Neuronal stem cell (in vitro differentiated cells): Measurements from ENCODE around the gene CLIC5.

Experiments
- DNase-seq: peaks from one replicate; pipeline ENCODE4 v3.0.0-alpha.2; 2013; ENCODE audit warnings: low spot score
- H2AFZ ChIP-seq: one replicate; pipeline ENCODE4 v1.6.1; 2013; ENCODE audit warnings: mild to moderate bottlenecking, low read length, inconsistent platforms
- H2AK5ac ChIP-seq: 2 replicates; pipeline ENCODE4 v1.6.1; 2013; ENCODE audit warnings: low read depth, mild to moderate bottlenecking, inconsistent platforms, low read length, moderate library complexity, mixed read lengths
- H2BK120ac ChIP-seq: 2 replicates; pipeline ENCODE4 v1.6.1; 2013; ENCODE audit warnings: low read depth, mild to moderate bottlenecking, inconsistent platforms, low read length, moderate library complexity, mixed read lengths
- H2BK12ac ChIP-seq: one replicate; pipeline ENCODE4 v1.6.1; 2013; ENCODE audit warnings: low read length, inconsistent platforms
- H2BK15ac ChIP-seq: 2 replicates; pipeline ENCODE4 v1.6.1; 2013; ENCODE audit warnings: mild to moderate bottlenecking, low read length, inconsistent platforms, mixed read lengths
- H2BK5ac ChIP-seq: one replicate; pipeline ENCODE4 v1.6.1; 2013; ENCODE audit warnings: inconsistent platforms, mild to moderate bottlenecking, low read length, moderate library complexity
- H3K14ac ChIP-seq: one replicate; pipeline ENCODE4 v1.6.1; 2013; ENCODE audit warnings: low read length, inconsistent platforms
- H3K18ac ChIP-seq: 2 replicates; pipeline ENCODE4 v1.6.1; 2013; ENCODE audit warnings: low read length, inconsistent platforms
- H3K23ac ChIP-seq: 2 replicates; pipeline ENCODE4 v1.6.1; 2013; ENCODE audit warnings: low read depth, mild to moderate bottlenecking, mixed read lengths, low read length, inconsistent platforms; ENCODE audit not compliant: poor library complexity
- H3K27ac ChIP-seq: replicated peaks from 3 replicates; pipeline ENCODE4 v1.5.1; 2013; ENCODE audit warnings: low read length, inconsistent platforms
- H3K27me3 ChIP-seq, 3 experiments: 2 replicates each; pipeline ENCODE4 v1.6.1; 2013; ENCODE audit warnings: low read length in 3 of 3, mild to moderate bottlenecking in 2 of 3, inconsistent platforms in 1 of 3, low read depth in 1 of 3, mixed read lengths in 1 of 3, moderate library complexity in 1 of 3; ENCODE audit not compliant: control insufficient read depth in 3 of 3, insufficient read depth in 3 of 3
- H3K36me3 ChIP-seq, 2 donors: replicated peaks in 1 of 2; 2 replicates each; pipeline ENCODE4 v1.6.1; 2013; ENCODE audit warnings: low read length in 2 of 2; ENCODE audit not compliant: control insufficient read depth in 2 of 2, insufficient read depth in 2 of 2
- H3K4ac ChIP-seq: 2 replicates; pipeline ENCODE4 v1.6.1; 2013; ENCODE audit warnings: inconsistent platforms, mild to moderate bottlenecking, low read length, moderate library complexity
- H3K4me1 ChIP-seq, 2 donors: 1 replicate in 1 of 2; 2 replicates in 1 of 2; pipeline ENCODE4 v1.6.1; 2013; ENCODE audit warnings: low read length in 2 of 2, low read depth in 1 of 2; ENCODE audit not compliant: control insufficient read depth in 2 of 2, insufficient read depth in 1 of 2
- H3K4me2 ChIP-seq: one replicate; pipeline ENCODE4 v1.6.1; 2013; ENCODE audit warnings: mild to moderate bottlenecking, low read length, inconsistent platforms; ENCODE audit not compliant: insufficient read depth, poor library complexity, severe bottlenecking
- H3K4me3 ChIP-seq, 2 donors: 2 replicates each; pipeline ENCODE4 v1.5.1; 2013; ENCODE audit warnings: low read length in 2 of 2, mild to moderate bottlenecking in 2 of 2, inconsistent platforms in 1 of 2, moderate library complexity in 1 of 2
- H3K79me1 ChIP-seq: one replicate; pipeline ENCODE4 v1.6.1; 2013; ENCODE audit warnings: low read depth, mild to moderate bottlenecking, inconsistent platforms, low read length, moderate library complexity
- H3K9ac ChIP-seq: one replicate; pipeline ENCODE4 v1.6.1; 2013; ENCODE audit warnings: mild to moderate bottlenecking, low read depth, low read length, inconsistent platforms; ENCODE audit not compliant: poor library complexity
- H3K9me3 ChIP-seq, 2 donors: replicated peaks in 1 of 2; 2 replicates each; pipeline versions ENCODE3 to v1.6.1; 2013; ENCODE audit warnings: low read length in 2 of 2, mild to moderate bottlenecking in 2 of 2, inconsistent platforms in 1 of 2, low read depth in 1 of 2, mixed read lengths in 1 of 2, moderate library complexity in 1 of 2; ENCODE audit not compliant: control insufficient read depth in 2 of 2, insufficient read depth in 1 of 2
- H4K8ac ChIP-seq: one replicate; pipeline ENCODE4 v1.6.1; 2013; ENCODE audit warnings: low read depth, mild to moderate bottlenecking, inconsistent platforms, low read length, moderate library complexity
- H4K91ac ChIP-seq: one replicate; pipeline ENCODE4 v1.6.1; 2013; ENCODE audit warnings: low read length, low read depth, mild to moderate bottlenecking, inconsistent platforms; ENCODE audit not compliant: poor library complexity
- WGBS, 2 donors: extraction: QIAGEN DNeasy Blood & Tissue Kit; methylation state at CpG; one replicate each; pipeline ENCODE4 v1.1.7; 2013; ENCODE audit warnings: missing lambda C conversion rate in 2 of 2, mixed read lengths in 1 of 2; ENCODE audit not compliant: insufficient read length in 2 of 2, insufficient replicate concordance in 1 of 2; ENCODE audit errors: extremely low coverage in 2 of 2; 5-methylcytosine and 5-hydroxymethylcytosine counted together

The CLIC5 gene

DNA sequence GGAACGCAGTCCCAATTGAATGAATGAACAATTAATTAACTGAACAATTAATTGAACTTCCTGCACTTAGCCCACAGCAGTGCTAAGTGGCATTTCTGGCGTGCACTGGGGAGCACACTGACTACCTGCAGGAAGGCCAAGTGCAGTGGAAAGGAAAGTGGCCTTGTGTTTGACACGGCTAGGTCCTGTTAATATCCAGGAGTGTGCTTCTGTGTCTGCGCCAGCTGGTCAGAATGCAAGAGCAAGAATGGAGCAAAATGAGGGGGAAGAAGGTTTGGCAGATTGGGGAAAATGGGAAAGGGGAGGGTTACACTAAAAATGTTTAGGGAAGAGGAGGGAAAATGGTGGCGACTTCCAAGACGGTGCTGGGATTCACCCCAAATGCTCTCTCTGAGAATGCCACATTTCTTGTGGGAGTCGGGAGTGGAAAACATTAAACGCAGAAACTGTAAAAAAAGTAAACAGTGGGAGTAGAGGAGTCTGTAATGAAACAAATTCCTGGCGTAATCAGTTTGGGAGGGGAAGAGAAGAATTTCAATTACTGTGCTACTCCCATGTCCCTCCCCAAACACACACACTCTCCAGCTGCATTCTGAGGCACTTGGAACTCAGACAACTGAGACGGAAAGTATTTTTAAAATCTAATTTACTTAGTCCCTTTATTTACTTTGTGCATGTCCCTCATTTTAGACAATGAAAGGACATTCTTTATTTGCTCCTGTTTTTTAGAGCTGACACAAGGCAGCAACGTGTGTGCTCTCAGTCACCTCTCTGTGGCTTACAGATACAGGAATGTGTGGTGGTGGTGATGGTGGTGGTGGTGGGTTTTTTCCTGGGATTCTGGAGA is 64.1 kb downstream of the CLIC5 start:
- H2BK120ac ChIP-seq: no peak overlapping the region
- H3K27ac ChIP-seq: no peak overlapping the region
- no peaks in the 10 kb centered on the region for H3K36me3 ChIP-seq
- H3K4me1 ChIP-seq: peaks cover 0 to 2% of the 10 kb centered on the region in 2 donors
- no peak overlapping the region for H2BK12ac ChIP-seq
- H4K8ac ChIP-seq: no peak overlapping the region
- H2AFZ ChIP-seq: no peak overlapping the region
- no CpG with 5 or more reads among the region's 11 CpGs for WGBS, 2 donors
- no peaks in the 10 kb centered on the region for H3K79me1 ChIP-seq
- no peak for DNase-seq
- no peak overlapping the region for H2AK5ac ChIP-seq
- H4K91ac ChIP-seq: no peak overlapping the region
- H3K14ac ChIP-seq: no peak overlapping the region
- H3K23ac ChIP-seq: no peak overlapping the region
- H3K4ac ChIP-seq: no peak overlapping the region
- no peaks in the 10 kb centered on the region for H3K9me3 ChIP-seq
- H3K4me2 ChIP-seq: no peak overlapping the region
- no peak overlapping the region for H3K18ac ChIP-seq
- no peaks in the 10 kb centered on the region for H3K27me3 ChIP-seq
- H2BK15ac ChIP-seq: no peak overlapping the region
- H3K4me3 ChIP-seq: no peak overlapping the region
- no peak overlapping the region for H3K9ac ChIP-seq
- no peak overlapping the region for H2BK5ac ChIP-seq

DNA sequence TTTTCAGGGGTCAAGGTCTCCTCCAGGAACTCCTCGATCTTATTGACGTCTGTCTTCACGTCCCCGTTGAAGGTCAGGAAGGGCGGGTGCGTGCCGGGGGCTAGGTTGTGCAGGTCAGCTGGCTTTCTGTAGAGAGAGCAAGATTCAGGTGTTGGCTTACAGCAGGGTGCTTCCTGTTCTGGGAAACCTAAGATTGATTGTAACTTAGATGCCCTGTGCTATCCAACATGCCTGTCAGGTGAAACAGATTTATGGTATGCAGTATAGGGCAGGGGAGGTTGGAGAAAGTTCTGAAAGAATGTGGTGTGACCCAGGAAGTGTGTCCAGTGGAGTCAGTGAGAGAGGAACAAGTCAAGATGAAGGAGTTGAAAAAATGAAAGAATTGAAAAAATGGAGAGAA is 66.4 kb downstream of the CLIC5 start:
- no CpG with 5 or more reads among the region's 7 CpGs for WGBS, 2 donors
- no peak overlapping the region for H3K18ac ChIP-seq
- no peak overlapping the region for H2AK5ac ChIP-seq
- no peak overlapping the region for H3K14ac ChIP-seq
- H3K4me2 ChIP-seq: no peak overlapping the region
- H3K79me1 ChIP-seq: no peaks in the 10 kb centered on the region
- H2BK5ac ChIP-seq: no peak overlapping the region
- H3K9me3 ChIP-seq: no peaks in the 10 kb centered on the region
- H3K4me1 ChIP-seq: peaks cover 0 to 5% of the 10 kb centered on the region in 2 donors
- no peak overlapping the region for H2BK120ac ChIP-seq
- no peak overlapping the region for H3K27ac ChIP-seq
- H3K9ac ChIP-seq: no peak overlapping the region
- no peaks in the 10 kb centered on the region for H3K27me3 ChIP-seq
- H4K91ac ChIP-seq: no peak overlapping the region
- no peaks in the 10 kb centered on the region for H3K36me3 ChIP-seq
- no peak overlapping the region for H3K23ac ChIP-seq
- no peak overlapping the region for H2BK12ac ChIP-seq
- H3K4me3 ChIP-seq: no peak overlapping the region
- DNase-seq: no peak
- H4K8ac ChIP-seq: no peak overlapping the region
- H3K4ac ChIP-seq: no peak overlapping the region
- H2BK15ac ChIP-seq: no peak overlapping the region
- no peak overlapping the region for H2AFZ ChIP-seq

DNA sequence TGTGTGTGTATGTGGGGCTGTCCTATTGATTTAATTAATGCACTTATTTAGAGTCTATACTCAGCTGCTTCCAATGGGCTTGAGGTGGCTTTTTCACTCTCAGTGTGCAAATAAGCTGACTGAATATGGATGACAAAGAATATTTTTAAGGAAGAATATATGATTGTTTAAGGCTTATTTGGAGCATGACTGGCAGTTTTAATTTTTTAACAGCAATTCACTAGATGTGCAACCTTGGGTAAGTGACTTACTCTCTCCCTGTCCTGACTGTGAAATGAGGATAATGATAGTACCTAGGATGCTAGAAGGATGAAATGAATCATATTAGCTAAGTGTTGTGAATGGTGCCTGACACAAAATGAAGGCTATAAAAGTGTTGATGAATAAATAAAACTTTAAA is 67.9 kb downstream of the CLIC5 start:
- Histone ChIP-seq H2BK15ac (no peak overlapping the region), H2BK12ac (no peak overlapping the region), H3K27me3 (no peaks in the 10 kb centered on the region), H3K4me2 (no peak overlapping the region), H4K91ac (no peak overlapping the region), H3K36me3 (no peaks in the 10 kb centered on the region), H3K4me3 (no peak overlapping the region), H2BK5ac (no peak overlapping the region), H3K4ac (no peak overlapping the region), H3K4me1 (peaks cover 0 to 7% of the 10 kb centered on the region in 2 donors), H3K23ac (no peak overlapping the region), H2AK5ac (no peak overlapping the region), H4K8ac (no peak overlapping the region), H2BK120ac (no peak overlapping the region), H3K27ac (no peak overlapping the region), H3K9ac (no peak overlapping the region), H3K18ac (no peak overlapping the region), H3K79me1 (no peaks in the 10 kb centered on the region), H3K9me3 (no peaks in the 10 kb centered on the region), H3K14ac (no peak overlapping the region), H2AFZ (no peak overlapping the region)
- no peak for DNase-seq

DNA sequence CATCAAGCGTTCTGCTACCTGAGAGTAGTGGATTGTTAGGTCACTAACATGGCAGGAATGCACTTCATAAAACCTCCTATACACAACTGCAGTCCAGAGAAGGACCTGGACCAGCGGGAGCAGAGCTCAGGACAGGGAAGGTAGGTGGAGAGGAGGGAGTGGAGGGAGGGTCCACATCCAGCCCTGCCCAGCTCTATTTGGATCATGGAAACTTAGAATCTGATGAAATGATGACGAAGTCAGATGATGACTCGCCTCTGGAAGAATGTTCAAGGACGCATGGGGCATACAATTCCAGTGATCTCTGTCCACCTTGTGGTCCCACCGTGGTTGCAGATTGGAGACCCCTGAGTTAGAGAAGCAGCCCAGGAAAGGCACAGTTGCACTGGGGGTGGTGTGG is 68.8 kb downstream of the CLIC5 start:
- H2BK12ac ChIP-seq: no peak overlapping the region
- no peak overlapping the region for H2BK120ac ChIP-seq
- no peak overlapping the region for H4K91ac ChIP-seq
- no peak overlapping the region for H3K4me2 ChIP-seq
- no peak overlapping the region for H3K18ac ChIP-seq
- no peak overlapping the region for H3K9ac ChIP-seq
- H2BK5ac ChIP-seq: no peak overlapping the region
- no peak overlapping the region for H3K4ac ChIP-seq
- H2AFZ ChIP-seq: no peak overlapping the region
- no peaks in the 10 kb centered on the region for H3K79me1 ChIP-seq
- no peak overlapping the region for H4K8ac ChIP-seq
- no peak overlapping the region for H3K23ac ChIP-seq
- H3K4me3 ChIP-seq: no peak overlapping the region
- no peak overlapping the region for H2AK5ac ChIP-seq
- H3K36me3 ChIP-seq: no peaks in the 10 kb centered on the region
- H3K27ac ChIP-seq: no peak overlapping the region
- H3K14ac ChIP-seq: no peak overlapping the region
- H3K9me3 ChIP-seq: no peaks in the 10 kb centered on the region
- H3K27me3 ChIP-seq: no peaks in the 10 kb centered on the region
- WGBS, 2 donors: no CpG with 5 or more reads among the region's 6 CpGs
- no peak for DNase-seq
- no peak overlapping the region for H2BK15ac ChIP-seq
- peaks cover 0 to 5% of the 10 kb centered on the region in 2 donors for H3K4me1 ChIP-seq
